ENCODE measurements around the gene CCDC78. TPM values are rescaled to one million over a fixed set of nuclear protein-coding genes. Genes with fewer than 3 reads are reported as not detected.

The CCDC78 gene
- total and polyA plus RNA-seq, 2 experiments from 2014 or later, result 10.5 to 12.6 TPM

GRCh38 chr16:680967-681745 is 45.1 kb downstream of the CCDC78 start:
- Histone ChIP-seq H3K9me2 (ENCODE audit: insufficient read depth) (no peaks in the 10 kb centered on the region), H2AFZ (no peak overlapping the region), H3K27ac (ENCODE audit: low read depth) (no peak overlapping the region), H3K36me3 (ENCODE audit: insufficient read depth) (no peaks in the 10 kb centered on the region; the same call in 1 of the 2 replicates), H4K20me1 (replicated peaks; ENCODE audit: insufficient read depth) (peaks cover 14% of the 10 kb centered on the region; the same call in 1 of the 2 replicates), H3K27me3 (ENCODE audit: insufficient read depth) (no peaks in the 10 kb centered on the region), H3K4me3 (peak overlapping the region; percentile 71), H3K4me2 (peak overlapping the region; percentile 86), H3K4me1 (ENCODE audit: insufficient read depth) (peaks cover 16% of the 10 kb centered on the region; the same call in 1 of the 2 replicates), H3F3A (replicated peaks; ENCODE audit: low read depth) (peaks cover 26% of the 10 kb centered on the region), H3K79me2 (replicated peaks; ENCODE audit: insufficient read depth) (peaks cover 9% of the 10 kb centered on the region; the same call in 1 of the 2 replicates)
- peak; percentile 66 for DNase-seq (ENCODE audit: low spot score)
- Mint-ChIP-seq H3K9me3 (no peaks in the 10 kb centered on the region; the same call in 1 of the 3 replicates), H3K36me3 (ENCODE audit: low read depth) (peaks cover 28% of the 10 kb centered on the region), H3K27ac (no peak overlapping the region; the same call in 1 of the 2 replicates), H3K4me1 (peaks cover 26% of the 10 kb centered on the region), H3K4me3 (peak overlapping the region; percentile 84), H3K27me3 (ENCODE audit: insufficient read depth, low read depth, poor library complexity) (peaks cover 23% of the 10 kb centered on the region)
- no peak for TF ChIP-seq EZH2 (IDR thresholded peaks at IDR 0.05; ENCODE audit: low read depth, unreplicated experiment)
- TF ChIP-seq NANOG (IDR thresholded peaks at IDR 0.05; ENCODE audit: borderline replicate concordance), result no peak
- TF ChIP-seq ZNF114 (CRISPR knock-in tag; IDR thresholded peaks at IDR 0.05), result no peak
- peak in 1 of 2 experiments; percentile 30; a peak in 3 of 4 replicates for TF ChIP-seq CTCF (conservative IDR thresholded peaks at IDR 0.05; ENCODE audit: low read depth in 2 of 2)
- TF ChIP-seq, protein P1, sequence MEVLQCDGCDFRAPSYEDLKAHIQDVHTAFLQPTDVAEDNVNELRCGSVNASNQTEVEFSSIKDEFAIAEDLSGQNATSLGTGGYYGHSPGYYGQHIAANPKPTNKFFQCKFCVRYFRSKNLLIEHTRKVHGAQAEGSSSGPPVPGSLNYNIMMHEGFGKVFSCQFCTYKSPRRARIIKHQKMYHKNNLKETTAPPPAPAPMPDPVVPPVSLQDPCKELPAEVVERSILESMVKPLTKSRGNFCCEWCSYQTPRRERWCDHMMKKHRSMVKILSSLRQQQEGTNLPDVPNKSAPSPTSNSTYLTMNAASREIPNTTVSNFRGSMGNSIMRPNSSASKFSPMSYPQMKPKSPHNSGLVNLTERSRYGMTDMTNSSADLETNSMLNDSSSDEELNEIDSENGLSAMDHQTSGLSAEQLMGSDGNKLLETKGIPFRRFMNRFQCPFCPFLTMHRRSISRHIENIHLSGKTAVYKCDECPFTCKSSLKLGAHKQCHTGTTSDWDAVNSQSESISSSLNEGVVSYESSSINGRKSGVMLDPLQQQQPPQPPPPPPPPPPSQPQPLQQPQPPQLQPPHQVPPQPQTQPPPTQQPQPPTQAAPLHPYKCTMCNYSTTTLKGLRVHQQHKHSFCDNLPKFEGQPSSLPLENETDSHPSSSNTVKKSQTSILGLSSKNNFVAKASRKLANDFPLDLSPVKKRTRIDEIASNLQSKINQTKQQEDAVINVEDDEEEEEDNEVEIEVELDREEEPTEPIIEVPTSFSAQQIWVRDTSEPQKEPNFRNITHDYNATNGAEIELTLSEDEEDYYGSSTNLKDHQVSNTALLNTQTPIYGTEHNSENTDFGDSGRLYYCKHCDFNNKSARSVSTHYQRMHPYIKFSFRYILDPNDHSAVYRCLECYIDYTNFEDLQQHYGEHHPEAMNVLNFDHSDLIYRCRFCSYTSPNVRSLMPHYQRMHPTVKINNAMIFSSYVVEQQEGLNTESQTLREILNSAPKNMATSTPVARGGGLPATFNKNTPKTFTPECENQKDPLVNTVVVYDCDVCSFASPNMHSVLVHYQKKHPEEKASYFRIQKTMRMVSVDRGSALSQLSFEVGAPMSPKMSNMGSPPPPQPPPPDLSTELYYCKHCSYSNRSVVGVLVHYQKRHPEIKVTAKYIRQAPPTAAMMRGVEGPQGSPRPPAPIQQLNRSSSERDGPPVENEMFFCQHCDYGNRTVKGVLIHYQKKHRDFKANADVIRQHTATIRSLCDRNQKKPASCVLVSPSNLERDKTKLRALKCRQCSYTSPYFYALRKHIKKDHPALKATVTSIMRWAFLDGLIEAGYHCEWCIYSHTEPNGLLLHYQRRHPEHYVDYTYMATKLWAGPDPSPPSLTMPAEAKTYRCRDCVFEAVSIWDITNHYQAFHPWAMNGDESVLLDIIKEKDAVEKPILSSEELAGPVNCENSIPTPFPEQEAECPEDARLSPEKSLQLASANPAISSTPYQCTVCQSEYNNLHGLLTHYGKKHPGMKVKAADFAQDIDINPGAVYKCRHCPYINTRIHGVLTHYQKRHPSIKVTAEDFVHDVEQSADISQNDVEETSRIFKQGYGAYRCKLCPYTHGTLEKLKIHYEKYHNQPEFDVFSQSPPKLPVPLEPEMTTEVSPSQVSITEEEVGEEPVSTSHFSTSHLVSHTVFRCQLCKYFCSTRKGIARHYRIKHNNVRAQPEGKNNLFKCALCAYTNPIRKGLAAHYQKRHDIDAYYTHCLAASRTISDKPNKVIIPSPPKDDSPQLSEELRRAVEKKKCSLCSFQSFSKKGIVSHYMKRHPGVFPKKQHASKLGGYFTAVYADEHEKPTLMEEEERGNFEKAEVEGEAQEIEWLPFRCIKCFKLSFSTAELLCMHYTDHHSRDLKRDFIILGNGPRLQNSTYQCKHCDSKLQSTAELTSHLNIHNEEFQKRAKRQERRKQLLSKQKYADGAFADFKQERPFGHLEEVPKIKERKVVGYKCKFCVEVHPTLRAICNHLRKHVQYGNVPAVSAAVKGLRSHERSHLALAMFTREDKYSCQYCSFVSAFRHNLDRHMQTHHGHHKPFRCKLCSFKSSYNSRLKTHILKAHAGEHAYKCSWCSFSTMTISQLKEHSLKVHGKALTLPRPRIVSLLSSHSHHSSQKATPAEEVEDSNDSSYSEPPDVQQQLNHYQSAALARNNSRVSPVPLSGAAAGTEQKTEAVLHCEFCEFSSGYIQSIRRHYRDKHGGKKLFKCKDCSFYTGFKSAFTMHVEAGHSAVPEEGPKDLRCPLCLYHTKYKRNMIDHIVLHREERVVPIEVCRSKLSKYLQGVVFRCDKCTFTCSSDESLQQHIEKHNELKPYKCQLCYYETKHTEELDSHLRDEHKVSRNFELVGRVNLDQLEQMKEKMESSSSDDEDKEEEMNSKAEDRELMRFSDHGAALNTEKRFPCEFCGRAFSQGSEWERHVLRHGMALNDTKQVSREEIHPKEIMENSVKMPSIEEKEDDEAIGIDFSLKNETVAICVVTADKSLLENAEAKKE (CRISPR knock-in tag; IDR thresholded peaks at IDR 0.05), result no peak
- TF ChIP-seq ETS1 (IDR thresholded peaks at IDR 0.05), result no peak
- TF ChIP-seq POLR2AphosphoS5 (IDR thresholded peaks at IDR 0.05; ENCODE audit: low read depth), result peak; percentile 29; the same call in 1 of the 2 replicates
- TF ChIP-seq STAT1 (IDR thresholded peaks at IDR 0.05; ENCODE audit: unreplicated experiment), result no peak
- TF ChIP-seq REST (IDR thresholded peaks at IDR 0.05; ENCODE audit: unreplicated experiment), result no peak
- TF ChIP-seq ZNF331 (CRISPR knock-in tag; IDR thresholded peaks at IDR 0.05; ENCODE audit: low read depth), result no peak
- no peak for ATAC-seq

All from GM23338 (cell line).